Mesodermal cell (in vitro differentiated cells): ENCODE data around the gene CRTC3.
"Not testable (repeated sequence)": the region's sequence is repeated elsewhere in the genome, so short reads cannot be mapped to it uniquely, and the experiment has no call there.

Experiments used
- H3K27ac ChIP-seq: 2 replicates; pipeline ENCODE4 v1.7.0; 2013; ENCODE audit warnings: mild to moderate bottlenecking, low read depth, low read length, moderate library complexity; ENCODE audit not compliant: severe bottlenecking
- H3K36me3 ChIP-seq: 2 replicates; pipeline ENCODE4 v1.7.1; 2013; ENCODE audit warnings: mild to moderate bottlenecking, low read length, moderate library complexity; ENCODE audit not compliant: control insufficient read depth, insufficient read depth
- H3K4me1 ChIP-seq: one replicate; pipeline ENCODE4 v1.7.1; 2013; ENCODE audit warnings: mild to moderate bottlenecking, low read length; ENCODE audit not compliant: insufficient read depth, control insufficient read depth, poor library complexity, severe bottlenecking
- H3K4me3 ChIP-seq: 2 replicates; pipeline ENCODE4 v1.7.0; 2013; ENCODE audit warnings: low read length, control low read depth, mild to moderate bottlenecking; ENCODE audit not compliant: insufficient read depth, poor library complexity, severe bottlenecking; ENCODE audit errors: extremely low read depth
- H3K9me3 ChIP-seq: 2 replicates; pipeline ENCODE4 v1.7.1; 2013; ENCODE audit warnings: mild to moderate bottlenecking, low read length, moderate library complexity; ENCODE audit not compliant: control insufficient read depth
- WGBS, 2 experiments: methylation state at CpG; one replicate each; pipeline ENCODE4 v1.1.5; 2013; ENCODE audit warnings: missing lambda C conversion rate in 2 of 2; ENCODE audit not compliant: insufficient coverage in 2 of 2; 5-methylcytosine and 5-hydroxymethylcytosine counted together

The CRTC3 gene

DNA sequence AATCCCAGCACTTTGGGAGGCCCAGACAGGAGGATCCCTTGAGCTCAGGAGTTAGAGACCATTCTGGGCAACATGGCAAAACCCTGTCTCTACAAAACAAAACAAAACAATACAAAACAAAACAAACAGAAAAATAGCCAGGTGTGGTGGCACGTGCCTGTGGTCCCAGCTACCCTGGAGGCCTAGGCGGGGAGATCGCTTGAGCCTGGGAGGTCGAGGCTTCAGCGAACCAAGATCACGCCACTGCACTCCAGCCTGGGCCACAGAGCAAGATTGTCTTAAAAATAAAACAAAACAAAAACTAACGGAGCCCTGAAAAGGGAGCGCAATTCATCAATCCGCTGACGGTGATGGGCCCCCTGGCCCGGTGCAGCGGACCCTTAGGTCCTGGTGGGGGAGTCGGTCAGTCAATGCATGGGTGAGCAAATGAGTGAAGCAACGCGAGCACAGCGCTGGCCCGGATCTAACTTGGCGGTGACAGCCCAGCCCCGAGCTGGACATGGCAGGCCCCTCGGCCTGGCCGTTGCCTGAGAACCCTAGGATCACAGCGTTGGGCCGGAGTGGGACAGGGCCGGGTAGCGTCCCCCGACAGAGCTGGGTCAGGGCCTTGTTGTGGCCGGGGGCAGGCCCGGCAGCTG lies 135.0 kb downstream of the CRTC3 start:
- H3K27ac ChIP-seq, result peak overlapping the region; percentile 10
- H3K4me1 ChIP-seq, result peaks cover 9% of the 10 kb centered on the region
- WGBS, 2 experiments, result 55 to 65% methylated on average over 23 to 25 of the region's 28 CpGs
- H3K9me3 ChIP-seq, result no peaks in the 10 kb centered on the region
- H3K36me3 ChIP-seq, result no peaks in the 10 kb centered on the region
- H3K4me3 ChIP-seq, result peak overlapping the region; percentile 32

GRCh38 chr15:90665288-90666134 lies 135.8 kb downstream of the CRTC3 start:
- Histone ChIP-seq H3K9me3 (no peaks in the 10 kb centered on the region), H3K4me3 (peak overlapping the region; percentile 32), H3K36me3 (no peaks in the 10 kb centered on the region), H3K4me1 (peaks cover 5% of the 10 kb centered on the region), H3K27ac (peak overlapping the region; percentile 10)
- WGBS, 2 experiments, result 34 to 47% methylated on average over 66 to 69 of the region's 75 CpGs

DNA sequence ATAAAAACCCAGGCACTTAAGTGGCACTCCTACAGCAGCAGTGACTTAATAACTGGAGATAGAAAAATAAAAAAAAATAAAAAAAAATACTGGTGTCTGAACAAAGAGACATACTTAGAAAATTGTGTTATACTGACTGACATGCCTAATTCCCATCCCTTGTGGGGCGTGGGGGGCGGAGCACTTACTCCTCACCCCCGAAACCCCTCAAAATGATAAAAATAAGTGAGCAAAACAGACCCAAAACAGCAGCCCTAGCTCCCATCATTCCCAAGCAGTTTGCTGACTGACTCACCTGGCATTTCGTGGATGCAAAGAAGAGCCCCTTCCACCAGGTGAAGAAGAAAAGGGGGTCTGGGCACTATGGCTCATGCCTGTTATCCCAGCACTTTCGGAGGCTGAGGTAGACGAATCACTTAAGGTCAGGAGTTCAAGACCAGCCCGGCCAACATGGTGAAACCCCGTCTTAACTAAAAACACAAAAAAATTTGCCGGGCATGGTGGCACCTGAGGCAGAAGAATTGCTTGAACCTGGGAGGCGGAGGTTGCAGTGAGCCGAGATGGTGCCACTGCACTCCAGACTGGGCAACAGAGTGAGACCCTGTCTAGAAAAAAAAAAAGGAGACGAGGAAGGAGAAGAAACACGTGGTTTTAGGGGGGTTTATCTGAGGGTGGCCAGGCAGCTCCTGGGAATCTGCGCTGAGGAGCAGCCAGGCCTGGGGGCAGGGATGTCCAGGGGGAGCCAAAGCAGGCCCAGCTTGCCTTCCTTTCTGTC lies 136.6 kb downstream of the CRTC3 start:
- Histone ChIP-seq H3K9me3 (no peaks in the 10 kb centered on the region), H3K36me3 (no peaks in the 10 kb centered on the region), H3K27ac (no peak overlapping the region), H3K4me1 (no peaks in the 10 kb centered on the region), H3K4me3 (no peak overlapping the region)
- 87 to 97% methylated on average over 11 of the region's 14 CpGs for WGBS, 2 experiments

- Histone ChIP-seq H3K4me1 (no peaks in the 10 kb centered on the region), H3K4me3 (no peak overlapping the region), H3K27ac (no peak overlapping the region), H3K9me3 (no peaks in the 10 kb centered on the region), H3K36me3 (no peaks in the 10 kb centered on the region)
- 92 to 98% methylated on average over 6 of the region's 8 CpGs for WGBS, 2 experiments
Measured at GRCh38 chr15:90667073-90667754, 137.5 kb downstream of the CRTC3 start.

DNA sequence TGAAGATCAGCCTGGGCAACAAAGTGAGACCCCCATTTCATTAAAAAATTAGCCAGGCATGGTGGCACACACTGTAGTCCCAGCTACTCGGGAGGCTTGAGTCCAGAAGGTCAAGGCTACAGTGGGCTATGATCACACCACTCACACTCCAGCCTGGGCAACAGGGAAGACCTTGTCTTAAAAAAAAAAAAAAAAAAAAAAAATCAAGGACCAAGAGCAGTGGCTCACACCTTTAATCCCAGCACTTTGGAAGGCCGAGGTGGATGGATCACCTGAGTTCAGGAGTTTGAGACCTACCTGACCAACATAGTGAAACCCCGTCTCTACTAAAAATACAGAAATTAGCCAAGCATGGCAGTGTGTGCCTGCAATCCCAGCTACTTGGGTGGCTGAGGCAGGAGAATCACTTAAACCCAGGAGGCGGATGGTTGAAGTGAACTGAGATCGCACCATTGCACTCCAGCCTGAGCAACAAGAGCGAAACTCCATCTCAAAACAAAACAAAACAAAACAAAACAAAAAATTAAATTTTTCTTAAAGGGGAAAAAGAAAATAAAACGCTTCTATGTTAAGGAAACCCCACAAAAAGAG lies 138.1 kb downstream of the CRTC3 start:
- not testable (repeated sequence) for H3K9me3 ChIP-seq, H3K27ac ChIP-seq, H3K36me3 ChIP-seq, H3K4me1 ChIP-seq, H3K4me3 ChIP-seq
- WGBS, 2 experiments, result 84 to 87% methylated on average over 3 of the region's 7 CpGs

DNA sequence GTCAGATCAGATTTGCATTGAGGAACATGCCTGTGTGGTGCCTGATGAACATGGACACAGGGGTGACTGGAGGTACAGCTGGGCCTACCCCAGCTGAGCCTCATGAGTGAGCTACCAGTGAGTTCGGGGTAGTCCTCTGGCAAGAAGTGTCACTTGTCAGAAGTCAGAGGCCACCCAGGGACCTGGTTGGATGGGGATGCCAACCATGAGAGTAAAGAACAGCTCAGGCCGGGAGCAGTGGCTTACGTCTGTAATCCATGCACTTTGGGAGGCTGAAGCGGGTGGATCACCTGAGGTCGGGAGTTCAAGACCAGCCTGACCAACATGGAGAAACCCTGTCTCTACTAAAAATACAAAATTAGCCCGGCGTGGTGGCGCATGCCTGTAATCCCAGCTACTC lies 140.9 kb downstream of the CRTC3 start:
- not testable (repeated sequence) for H3K9me3 ChIP-seq, H3K4me3 ChIP-seq, H3K4me1 ChIP-seq, H3K36me3 ChIP-seq, H3K27ac ChIP-seq
- 87 to 98% methylated on average over 5 to 6 of the region's 8 CpGs for WGBS, 2 experiments

DNA sequence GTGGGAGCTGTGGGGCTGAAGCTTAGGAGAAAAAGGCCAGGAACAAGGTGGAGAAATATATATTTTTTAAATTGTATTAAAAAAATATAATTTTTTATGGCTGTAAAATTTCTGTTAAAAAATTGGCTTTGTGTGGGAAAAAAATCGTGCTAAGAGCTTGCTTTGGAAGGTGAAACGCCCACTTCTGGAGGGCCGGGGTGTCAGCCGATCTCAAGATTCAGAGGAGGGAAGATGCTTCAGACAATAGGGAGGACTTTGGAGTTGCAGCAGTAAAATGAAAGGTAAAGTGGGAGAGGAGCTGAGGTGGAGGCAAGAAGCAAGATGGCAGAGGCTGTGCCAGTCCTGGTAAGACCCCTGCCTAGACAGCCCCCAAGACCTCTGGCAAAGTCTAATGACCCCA lies 141.5 kb downstream of the CRTC3 start:
- H3K9me3 ChIP-seq, result no peaks in the 10 kb centered on the region
- WGBS, 2 experiments, result 83 to 92% methylated on average over 4 of the region's 4 CpGs

GRCh38 chr15:90673357-90673756 lies 143.6 kb downstream of the CRTC3 start:
- WGBS, 2 experiments, result 98% methylated on average over 4 of the region's 10 CpGs; no CpG with 5 or more reads in 1 of the 2 experiments

More for the DNA sequence above, 141.5 kb downstream of the CRTC3 start:
- no peak overlapping the region for H3K27ac ChIP-seq
- peaks cover 6% of the 10 kb centered on the region for H3K4me1 ChIP-seq
- H3K36me3 ChIP-seq, result no peaks in the 10 kb centered on the region
- H3K4me3 ChIP-seq, result no peak overlapping the region

DNA sequence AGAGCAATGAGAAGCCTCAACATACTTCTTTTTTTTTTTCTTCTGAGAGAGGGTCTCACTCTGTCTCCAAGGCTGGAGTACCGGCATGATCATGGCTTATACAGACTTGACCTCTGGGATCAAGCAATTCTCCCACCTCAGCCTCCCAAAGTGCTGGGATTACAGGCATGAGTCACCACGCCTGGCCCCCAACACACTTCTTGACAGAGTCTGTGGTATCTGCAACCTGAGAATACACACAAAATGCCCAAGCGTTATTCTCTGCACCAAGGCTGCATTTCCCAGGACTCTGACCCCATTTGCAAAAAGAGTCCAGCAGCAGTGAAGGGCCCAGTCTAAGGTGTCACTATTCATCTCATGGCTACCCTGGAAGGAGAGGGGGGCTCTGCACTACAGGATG lies 144.8 kb downstream of the CRTC3 start:
- Histone ChIP-seq H3K36me3 (no peaks in the 10 kb centered on the region), H3K9me3 (no peaks in the 10 kb centered on the region), H3K4me1 (peaks cover 6% of the 10 kb centered on the region), H3K27ac (no peak overlapping the region), H3K4me3 (no peak overlapping the region)
- WGBS, 2 experiments, result 86 to 96% methylated on average over 3 of the region's 3 CpGs

More at GRCh38 chr15:90673357-90673756, 143.6 kb downstream of the CRTC3 start:
- H3K27ac ChIP-seq, H3K4me3 ChIP-seq, H3K36me3 ChIP-seq, H3K4me1 ChIP-seq, H3K9me3 ChIP-seq: not testable (repeated sequence)

- 92 to 93% methylated on average over 4 of the region's 5 CpGs for WGBS, 2 experiments
- Histone ChIP-seq H3K4me1 (peaks cover 6% of the 10 kb centered on the region), H3K36me3 (no peaks in the 10 kb centered on the region), H3K9me3 (no peaks in the 10 kb centered on the region), H3K27ac (no peak overlapping the region), H3K4me3 (no peak overlapping the region)
Measured at GRCh38 chr15:90675464-90675863, 145.7 kb downstream of the CRTC3 start.
